Activated effector memory CD4-positive, alpha-beta T cell treated with Interleukin-2 at 50 U/mL for 16 hours (primary cell): ENCODE measurements around the gene BTN1A1.
"Not testable (repeated sequence)": the region's sequence is repeated elsewhere in the genome, so short reads cannot be mapped to it uniquely, and the experiment has no call there.

Experiments
- DNase-seq: peaks from one replicate; pipeline ENCODE4 v3.0.0-alpha.2; 2020

The BTN1A1 gene

DNA sequence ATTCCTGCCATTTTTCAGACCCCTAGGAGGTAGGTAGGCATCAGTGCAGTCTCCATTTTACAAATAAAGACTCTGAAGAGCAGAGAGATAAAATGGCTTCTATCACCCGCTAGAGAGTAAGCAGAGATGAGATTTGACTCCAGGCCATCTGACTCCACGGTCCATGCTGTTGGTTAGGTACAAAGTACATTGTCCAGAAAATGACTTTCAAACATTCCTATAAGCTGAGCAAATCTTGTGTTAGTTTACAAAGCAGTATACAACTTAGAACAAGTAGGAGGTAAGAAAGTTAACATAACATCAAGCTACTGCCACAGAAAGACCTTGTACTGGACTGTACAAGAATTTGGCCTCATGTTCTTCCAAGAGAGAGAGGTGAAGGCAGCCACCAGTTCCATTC is 14.9 kb downstream of the BTN1A1 start:
- no peak for DNase-seq

DNA sequence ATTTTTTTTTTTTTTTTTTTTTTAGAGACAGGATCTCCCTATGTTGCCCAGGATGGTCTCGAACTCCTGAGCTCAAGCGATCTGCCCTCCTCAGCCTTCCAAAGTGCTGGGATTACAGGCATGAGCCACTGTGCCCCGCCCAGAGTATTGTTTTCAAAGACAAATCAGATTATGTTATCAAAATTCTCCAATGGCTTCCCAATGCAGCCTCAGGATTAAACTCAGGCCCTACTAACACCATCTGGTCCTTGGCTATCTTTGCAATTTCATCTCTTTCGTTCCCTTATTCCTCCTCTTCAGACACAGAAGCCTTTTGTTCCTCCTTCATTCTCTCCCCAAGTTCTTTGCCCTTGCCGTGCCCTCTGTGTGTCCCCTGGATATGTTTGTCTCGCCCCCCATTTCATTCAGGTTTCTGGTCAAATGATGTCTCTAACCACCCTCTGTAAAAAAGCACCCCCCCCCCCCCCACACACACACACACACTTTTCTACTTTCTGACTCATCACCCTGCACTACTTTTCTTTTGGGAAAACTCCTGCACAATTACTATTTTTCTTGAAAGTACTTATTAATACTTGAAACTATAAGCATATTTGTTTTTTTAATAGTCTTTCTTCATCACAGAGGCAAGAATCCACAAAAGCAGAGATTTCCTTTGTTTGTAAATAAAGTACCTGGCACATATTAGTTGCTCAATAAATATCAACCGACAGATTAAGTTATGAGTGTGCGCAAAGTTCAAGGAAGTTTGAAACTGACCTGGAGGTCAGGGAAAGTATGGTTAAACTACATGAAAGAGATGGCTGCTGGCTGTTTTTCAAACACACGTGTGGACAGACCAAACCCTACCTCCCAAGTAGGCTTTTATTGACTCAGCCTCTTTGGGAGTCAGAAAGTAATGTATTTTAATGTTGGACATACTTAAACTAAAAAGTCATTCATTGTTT is 16.7 kb downstream of the BTN1A1 start:
- DNase-seq: no peak

DNA sequence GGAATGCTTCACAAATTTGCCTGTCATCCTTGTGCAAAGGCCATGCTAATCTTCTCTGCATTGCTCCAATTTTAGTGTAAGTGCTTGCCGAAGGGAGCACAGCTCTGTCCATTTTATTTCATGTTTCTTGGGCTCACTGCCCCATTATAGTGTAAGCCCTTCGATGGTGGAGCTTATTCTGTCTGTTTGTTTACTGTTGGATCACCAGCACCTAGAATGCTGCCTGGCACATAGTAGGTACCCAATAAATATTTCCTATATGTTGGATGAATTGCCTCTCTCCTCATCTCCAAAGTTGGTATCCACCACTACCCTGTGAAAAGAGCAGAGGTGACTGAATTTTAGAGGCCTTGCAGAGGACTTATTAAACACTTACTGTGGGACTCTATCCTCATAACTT is 19.3 kb downstream of the BTN1A1 start:
- no peak for DNase-seq

DNA sequence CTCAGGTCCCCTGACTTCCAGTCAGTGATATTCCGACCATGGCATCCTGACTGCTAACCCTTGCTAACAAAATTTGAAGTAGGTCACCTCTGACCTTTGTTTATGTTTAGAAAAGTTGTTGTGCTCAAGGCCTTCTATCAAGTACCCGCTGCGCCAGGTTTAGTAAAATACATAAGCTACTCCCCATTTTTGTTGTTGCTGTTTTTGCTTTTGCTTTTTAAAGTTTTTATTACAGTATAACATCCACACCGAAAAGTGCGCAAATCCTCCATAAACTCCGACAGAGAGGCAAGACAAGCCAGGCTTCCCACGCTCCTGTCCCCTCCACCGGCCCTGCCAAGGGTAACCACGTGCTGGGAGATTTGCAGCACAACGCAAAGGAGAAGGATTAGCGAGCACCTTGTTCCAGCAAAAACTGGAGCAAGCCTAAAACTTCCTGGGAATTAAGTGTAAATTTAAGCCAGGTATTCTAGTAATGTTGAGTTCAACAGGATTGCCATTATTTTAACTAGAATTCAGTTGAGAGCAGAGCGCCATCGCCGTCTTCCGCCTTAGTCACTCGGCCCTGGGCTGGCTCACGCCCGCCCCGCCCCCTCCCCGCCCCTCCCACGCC is 20.2 kb downstream of the BTN1A1 start:
- no peak for DNase-seq

DNA sequence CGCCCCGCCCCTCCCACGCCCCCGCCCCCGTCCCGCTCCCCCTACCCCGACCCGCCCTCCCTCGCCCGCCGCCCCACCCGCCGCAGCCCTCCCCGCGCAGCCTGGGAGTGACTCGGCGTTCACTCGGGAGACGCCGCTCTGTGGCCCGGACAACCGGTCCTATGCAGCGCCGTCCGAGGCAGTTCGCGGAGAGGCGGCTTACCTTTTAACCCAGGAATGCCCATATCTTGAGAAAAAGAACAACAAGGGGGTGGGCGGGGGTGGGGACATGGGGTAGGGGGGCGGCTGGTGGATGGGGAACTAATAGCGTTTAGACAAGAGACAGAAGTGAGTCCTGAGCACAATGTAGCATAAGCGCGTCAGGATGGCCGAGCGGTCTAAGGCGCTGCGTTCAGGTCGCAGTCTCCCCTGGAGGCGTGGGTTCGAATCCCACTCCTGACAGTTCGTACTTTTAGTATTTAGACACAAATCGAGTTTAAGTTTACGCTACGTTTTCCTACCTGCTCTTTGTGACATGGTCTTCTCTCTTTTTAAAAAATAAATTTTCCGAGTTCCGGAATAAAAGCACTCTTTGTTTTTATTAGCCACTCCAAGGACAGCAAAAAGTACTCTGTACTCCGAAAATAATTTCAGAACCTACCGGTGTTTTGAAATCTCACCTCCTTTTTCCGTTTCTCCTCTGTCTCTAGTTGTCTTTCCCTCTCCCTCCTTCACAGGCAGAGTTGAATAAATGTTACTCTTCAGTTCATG is 20.9 kb downstream of the BTN1A1 start:
- peak; percentile 80 for DNase-seq

DNA sequence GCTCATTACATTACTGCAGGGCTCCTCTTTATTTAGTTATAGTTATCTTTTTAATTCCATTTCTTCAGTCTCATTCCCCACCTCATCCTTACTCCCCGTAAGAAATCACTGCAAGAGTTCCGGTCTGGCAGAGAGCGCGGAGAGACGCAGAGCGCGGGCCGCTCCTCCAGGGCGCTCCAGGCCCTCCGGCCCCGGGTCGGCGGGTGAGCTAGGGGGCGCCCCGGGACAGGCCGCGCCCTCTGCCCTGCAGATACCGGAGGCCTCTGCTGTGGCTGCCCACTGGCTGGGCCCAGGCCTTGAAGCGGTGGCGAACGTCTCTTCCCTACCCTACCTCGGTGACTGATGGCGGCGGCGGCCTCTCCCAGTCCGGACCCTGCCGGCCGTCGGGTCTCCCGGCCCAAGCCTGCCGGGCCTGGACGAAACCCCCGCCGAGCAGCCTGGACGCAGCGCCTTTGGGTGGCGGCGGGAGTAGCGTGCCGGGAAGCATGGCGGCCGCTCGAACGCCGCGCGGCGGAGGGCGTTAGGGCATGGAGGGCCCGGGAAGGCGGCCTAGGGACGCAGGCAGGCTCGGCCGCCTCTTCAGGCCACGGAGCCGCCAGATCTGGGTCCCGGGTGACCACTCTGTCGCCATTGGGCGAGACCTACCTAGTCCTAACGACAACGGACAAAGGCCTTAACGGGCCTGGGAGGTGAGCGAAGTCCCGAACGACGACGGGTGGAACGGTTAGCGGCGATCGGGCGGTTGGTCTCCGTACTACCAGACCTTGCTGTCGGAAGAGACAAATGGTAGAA is 21.7 kb downstream of the BTN1A1 start:
- DNase-seq: peak; percentile 61

DNA sequence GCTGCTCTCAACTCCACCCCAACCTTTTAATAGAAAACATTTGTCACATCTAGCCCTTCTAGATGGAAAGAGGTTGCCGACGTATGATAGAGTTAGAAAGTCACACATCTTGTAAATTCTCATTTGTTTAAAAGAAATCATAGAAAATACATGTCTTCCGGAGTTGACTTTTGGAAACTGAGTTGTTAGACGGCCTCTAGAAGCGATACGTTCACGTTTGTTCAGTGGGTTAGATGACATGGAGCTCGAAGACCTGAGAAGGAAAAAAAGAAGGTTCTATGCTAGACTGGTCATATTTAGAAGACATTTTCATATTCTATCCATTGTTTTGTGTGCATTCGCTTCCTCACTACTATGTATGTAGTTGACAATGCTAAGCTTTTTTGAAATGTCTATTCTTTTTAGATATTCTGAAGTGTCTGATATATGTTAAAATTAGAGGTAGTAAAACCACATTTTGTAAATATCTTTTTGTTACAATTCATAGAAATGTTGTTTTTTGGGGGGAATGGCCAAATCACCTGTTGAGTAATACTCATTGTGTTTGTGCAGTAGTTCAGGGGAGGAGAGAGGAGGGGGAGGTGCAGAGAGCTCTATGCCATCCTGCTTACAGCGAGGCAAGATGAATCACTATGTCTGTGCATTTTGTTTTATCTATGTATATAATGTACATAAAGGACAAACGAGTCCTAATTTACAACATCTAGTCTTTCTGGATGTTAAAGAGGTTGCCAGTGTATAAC is 22.6 kb downstream of the BTN1A1 start:
- DNase-seq: not testable (repeated sequence)

DNA sequence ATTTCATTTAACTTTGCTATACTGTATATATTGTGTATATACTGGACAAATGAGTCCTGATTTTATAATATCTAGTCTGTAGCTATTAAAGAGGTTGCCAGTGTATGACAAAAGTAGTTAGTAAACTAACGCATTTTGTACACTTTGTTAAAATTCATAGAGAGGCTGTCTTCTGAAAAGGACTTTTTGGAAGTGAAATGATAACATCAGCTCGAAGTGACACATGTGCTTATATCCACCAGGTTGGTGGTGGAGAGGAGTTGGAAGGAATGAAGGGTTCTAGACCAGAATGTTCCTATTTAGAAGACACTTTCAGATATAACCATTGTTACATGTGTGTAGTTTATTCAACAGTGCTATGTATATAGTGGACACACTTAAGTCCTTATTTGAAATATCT is 24.2 kb downstream of the BTN1A1 start:
- not testable (repeated sequence) for DNase-seq

DNA sequence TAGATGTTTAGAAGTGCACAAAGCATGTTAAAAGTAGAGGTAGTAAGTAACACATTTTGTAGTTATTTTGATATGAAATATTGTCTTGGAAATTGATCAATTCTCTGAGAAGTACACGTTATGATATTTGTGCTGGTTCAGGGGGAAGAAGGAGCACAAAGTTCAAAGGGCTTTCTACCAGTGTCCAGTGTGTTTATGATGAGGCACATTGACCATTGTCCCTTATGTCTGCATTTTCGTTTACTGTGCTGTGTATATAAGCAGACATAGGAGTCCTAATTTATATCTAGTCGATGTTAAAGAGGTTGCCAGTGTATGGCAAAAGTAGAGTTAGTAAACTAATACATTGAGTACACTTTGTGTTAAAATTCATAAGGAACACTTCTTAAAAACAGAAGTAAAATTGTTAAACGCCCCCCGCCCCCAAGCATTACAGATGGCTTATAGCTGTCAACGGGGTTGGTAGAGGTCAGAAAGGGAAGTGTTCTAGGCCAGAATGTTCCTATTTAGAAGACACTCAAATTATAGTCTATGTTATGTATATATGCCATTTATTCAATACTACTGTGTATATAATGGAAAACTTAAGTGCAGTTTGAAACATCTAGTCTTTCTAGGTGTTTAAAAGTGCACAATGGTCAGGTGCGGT is 24.7 kb downstream of the BTN1A1 start:
- no peak for DNase-seq

DNA sequence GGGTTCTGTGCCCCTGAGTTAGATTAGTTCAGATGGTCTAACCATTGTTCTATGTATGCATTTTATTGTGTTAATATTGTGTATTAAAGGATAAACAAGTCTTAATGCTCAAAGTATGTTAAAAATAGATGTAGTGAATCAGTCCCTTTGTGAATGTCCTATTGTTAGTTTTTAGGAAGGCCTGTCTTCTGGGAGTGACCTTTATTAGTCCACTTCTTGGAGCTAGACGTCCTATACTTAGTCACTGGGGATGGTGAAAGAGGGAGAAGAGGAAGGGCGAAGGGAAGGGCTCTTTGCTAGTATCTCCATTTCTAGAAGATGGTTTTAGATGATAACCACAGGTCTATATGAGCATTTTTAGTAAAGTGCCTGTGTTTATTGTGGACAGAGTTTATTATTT is 25.7 kb downstream of the BTN1A1 start:
- DNase-seq: no peak

DNA sequence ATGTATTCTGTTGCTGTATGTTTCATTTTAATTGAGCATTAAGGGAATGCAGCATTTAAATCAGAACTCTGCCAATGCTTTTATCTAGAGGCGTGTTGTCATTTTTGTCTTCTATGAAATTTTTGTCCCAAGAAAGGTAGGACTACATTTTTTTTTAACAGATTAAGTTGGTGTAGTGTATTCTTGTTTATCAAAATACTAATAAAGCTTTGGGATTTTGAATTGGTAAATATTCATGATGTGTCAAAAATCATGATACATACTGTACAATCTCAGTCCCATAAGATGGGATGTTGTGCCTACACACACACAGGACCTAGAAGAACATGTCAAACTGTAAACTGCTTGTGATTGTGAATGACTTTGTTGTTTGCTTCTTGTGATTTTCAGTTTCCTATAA is 26.8 kb downstream of the BTN1A1 start:
- no peak for DNase-seq

DNA sequence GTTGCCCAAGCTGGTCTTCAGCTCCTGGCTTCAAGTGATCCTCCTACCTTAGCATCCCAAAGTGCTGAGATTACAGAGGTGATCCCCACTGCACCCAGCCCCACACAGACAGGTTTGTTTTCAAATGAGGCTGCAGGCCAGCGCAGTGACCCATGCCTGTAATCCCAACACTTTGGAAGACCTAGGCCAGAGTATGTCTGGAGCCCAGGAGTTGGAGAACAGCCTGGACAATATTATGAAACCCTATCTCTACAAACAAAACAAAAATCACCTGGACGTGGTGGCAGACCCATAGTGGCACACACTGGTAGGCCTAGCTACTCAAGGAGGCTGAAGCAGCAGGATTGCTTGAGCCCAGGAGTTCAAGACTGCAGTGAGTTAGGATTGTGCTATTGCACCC is 30.1 kb downstream of the BTN1A1 start:
- no peak for DNase-seq

DNA sequence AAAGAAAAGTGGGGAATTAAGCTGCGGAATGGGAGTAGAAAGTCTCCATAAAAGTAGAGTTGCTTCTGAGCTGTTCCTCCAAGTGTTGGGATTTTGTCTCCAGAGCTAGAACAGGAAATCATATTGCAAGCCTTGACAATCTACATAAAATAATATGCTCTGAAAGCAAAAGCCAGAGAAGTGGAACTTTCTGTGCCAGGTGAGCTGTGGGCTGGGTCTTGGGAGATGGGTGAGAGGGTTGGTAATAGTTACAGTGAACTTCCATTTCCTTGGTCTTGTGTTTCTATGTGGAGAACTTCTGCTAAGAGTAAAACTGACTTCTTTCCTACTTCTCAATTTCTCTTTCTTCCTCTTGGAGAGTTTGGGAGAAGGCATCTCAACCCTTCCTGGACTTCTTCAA is 31.8 kb downstream of the BTN1A1 start:
- DNase-seq: no peak

DNA sequence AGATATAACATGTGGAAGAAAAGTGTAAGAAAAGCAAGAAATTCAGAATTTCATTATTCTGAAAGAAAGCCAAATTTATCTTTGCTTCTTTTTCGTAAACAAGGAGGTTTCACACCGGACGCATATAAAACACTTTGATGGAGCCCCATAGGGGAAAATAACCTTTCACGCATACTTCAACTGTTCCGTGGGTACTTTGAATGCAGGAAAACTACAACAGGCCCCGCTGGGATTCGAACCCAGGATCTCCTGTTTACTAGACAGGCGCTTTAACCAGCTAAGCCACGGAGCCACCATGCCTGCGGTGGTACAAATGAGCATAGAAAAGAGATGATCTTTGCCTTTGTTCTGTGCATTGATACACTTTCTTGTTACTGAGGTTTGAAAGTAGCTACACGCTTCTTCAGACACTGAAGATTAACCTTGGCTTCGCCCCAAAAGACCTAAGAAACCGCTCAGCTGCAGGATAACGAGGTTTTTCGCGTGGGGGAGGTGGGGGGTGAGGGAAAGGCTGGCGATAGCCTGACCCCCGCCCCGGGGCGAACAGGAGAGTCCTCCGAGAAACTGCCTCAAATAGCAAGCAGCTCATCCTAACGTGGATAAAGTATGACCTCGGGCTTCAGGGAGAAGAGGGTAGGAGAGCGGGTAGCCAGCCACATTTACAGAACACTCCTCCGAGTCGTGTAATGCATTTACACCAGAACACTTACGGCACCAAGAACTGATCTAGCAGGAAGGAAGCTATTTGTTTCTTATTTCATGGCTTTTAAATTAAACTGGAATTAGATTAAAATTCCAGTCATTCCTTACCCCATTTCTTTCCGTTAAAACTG is 32.8 kb downstream of the BTN1A1 start:
- peak; percentile 81 for DNase-seq

DNA sequence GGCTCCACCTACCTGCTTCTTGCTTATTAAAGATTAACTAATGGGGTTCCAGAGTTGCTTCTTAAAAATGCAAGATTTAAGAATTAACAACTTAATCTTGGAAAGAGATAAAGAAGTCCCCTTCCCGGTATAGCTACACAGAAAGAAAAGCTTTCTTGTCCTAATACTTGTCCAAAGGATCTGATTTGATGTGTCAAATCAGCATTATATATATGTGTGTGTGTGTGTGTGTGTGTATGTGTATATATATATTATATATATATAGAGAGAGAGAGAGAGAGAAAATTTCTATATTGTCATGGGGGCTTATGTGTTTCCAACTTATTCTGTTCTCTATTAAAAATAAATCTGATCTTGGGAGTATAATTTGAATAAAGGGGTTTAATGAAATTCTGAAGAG is 33.4 kb downstream of the BTN1A1 start:
- DNase-seq: no peak

DNA sequence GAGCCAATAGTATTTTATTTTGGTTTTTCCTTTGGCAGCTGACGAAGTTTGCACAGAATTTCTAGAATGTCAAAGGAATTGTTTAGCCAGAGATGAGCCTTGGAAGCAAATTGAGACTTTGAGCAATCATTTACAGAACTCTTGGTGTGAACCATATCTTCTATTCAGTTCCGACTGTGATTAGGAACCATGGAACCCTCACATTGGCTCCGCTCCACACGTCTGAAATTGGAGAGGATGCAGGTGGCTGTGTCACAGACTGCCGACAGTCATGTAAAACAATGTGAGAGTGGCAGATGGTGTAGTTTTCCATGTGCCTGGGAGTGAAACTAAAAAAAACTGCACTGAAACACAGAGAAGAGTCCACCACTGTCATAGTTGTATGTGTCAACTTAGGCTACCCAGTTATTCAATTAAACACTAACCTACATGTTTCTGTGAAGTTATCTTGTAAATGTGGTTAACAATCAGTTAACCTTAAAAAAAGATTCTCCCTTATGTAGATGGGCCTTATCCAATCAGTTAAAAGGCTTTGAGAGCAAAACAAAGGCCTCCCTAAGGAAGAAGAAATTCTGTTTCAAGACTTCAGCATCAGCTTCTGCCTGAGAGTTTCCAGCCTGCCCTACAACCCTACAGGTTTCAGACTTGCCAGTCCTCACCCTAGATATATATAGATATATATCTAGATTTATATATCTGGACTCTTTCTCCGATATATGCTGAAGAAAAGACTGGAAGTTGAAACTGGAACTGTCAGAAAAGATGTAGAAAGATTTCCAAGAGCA is 34.8 kb downstream of the BTN1A1 start:
- no peak for DNase-seq

DNA sequence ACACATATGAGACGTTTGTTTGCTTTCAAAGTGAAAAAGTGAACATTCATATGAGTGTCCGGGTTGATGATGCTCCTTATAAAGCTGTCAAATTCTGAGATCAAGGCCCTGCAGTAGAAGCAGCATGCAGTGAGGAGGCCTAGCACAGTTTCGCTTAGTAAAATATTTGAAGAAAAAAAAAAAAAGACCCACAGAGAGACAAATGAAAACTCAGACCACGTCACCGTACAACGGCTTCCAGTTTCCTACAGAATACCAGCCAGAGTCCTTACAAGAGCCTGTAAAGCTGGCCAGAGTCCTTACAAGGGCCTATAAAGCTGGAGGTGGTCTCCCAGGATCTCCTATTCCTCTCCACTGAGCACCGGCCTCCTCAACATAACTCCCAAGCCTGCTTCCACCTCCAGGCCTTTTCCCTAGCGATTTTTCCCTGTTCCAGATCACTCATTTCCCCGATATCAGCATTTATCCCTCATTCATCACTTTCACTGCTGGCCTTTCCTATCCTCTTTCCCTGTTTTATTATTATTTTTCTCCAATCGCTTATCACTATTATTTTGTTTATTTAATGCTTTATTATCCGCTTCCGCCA is 36.6 kb downstream of the BTN1A1 start:
- DNase-seq: no peak

DNA sequence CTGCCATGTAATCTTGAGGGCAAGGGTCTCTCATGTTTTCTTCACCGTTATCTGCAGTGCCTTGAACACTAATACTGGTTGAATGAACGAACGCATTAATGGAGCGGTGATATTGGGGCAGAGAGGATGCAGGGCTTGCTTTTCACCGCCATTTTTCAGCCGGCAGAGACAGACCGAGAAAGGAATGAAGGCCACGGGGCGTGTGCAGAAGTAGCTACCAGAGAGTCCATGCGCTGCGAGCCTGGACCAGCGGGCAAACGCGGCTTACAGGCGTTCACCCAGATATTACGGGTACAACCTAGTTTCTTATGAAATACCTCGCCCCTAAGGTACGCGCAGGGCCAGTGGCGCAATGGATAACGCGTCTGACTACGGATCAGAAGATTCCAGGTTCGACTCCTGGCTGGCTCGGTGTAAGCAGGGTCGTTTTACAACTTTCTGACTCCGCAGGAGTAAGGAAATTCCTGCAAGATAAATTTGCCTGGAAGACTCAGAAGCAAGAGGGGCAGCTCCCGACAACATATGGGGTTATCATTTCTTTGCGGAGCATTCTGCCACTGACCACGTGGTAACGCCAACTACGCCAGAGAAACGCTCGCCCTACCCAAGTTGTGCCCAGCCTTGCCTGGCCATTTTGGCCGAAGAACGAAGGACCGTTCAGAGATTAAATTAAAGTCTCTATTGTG is 37.2 kb downstream of the BTN1A1 start:
- peak; percentile 82 for DNase-seq
